ENCODE measurements around the gene DNAJB4.
A peak's percentile ranks its signal among the peaks of the same experiment; 100 is the strongest.
"Not testable (repeated sequence)": the region's sequence is repeated elsewhere in the genome, so short reads cannot be mapped to it uniquely, and the experiment has no call there.

The DNAJB4 gene

DNA sequence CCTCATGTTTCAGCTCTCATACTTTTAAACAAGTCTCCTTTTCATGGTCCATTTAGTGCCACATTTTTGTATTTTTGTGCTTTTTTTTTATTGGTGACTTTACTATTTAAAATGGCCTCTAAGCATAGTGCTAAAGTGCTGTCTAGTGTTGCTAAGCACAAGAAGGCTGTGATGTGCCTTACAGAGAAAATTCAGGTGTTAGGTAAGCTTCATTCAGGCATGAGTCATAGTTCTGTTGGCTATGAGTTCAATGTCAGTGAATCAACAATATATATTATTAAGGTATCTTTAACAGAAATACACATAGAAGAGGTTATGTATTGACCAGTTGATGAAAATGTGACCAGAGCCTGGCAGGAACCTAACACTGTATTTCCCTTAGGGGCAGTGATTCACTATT, 13.1 kb upstream of the DNAJB4 start:
- DNase-seq: no peak

DNA sequence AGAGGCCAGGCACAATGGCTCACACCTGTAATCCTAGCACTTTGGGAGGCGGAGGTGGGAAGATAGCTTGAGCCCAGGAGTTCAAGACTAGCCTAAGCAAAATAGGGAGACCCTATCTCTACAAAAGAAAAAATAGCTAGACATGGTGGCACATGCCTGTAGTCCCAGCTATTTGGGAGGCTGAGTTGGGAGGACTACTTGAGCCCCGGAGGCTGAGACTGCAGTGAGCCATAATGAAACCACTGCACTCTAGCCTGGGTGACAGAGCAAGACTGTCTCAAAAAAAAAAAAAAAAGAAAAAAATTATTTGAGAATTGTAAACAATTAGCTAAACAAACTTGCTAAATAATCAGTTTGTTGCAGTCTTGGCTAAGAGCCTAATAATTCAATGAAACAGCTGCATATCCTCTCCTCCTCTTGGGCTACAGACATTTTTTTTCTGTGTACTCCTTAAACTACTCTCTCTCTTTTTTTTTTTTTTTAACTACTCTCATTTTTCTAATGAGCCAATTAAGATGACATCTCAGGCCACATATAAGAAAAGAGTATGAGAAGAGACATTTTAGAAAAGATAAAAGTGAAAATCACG, 10.5 kb upstream of the DNAJB4 start:
- DNase-seq: no peak

DNA sequence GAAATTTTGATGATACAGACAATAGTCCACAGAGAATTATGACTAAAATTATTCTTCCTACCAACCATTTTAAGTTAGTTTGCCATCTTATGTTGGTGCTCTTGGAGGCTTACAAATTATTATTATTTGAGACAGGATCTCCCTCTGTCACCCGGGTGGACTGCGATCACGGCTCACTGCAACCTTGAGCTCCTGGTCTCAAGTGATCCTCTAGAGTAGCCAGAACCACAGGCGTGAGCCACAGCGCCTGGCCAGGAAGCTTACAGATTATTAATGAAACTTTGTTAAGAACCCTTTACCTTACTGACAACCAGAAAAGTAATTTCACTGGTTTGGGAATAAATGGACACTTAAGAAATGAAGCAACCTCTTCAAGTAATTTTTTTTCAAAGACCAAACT, 8.0 kb upstream of the DNAJB4 start:
- no peak for DNase-seq

DNA sequence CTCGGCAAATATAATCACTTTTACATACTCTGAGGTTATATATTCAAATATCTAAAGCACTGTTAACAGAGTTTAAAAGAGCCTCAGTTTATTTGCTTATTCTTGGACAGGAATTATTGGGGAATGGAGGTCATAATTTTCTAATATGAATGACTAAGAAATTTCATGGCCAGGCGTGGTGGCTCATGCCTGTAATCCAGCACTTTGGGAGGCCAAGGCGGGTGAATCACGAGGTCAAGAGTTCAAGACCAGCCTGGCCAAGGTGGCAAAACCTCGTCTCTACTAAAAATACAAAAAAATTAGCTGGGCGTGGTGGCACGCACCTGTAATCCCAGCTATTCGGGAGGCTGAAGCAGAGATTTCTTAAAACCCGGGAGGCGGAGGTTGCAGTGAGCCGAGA, 4.2 kb upstream of the DNAJB4 start:
- DNase-seq: not testable (repeated sequence)

DNA sequence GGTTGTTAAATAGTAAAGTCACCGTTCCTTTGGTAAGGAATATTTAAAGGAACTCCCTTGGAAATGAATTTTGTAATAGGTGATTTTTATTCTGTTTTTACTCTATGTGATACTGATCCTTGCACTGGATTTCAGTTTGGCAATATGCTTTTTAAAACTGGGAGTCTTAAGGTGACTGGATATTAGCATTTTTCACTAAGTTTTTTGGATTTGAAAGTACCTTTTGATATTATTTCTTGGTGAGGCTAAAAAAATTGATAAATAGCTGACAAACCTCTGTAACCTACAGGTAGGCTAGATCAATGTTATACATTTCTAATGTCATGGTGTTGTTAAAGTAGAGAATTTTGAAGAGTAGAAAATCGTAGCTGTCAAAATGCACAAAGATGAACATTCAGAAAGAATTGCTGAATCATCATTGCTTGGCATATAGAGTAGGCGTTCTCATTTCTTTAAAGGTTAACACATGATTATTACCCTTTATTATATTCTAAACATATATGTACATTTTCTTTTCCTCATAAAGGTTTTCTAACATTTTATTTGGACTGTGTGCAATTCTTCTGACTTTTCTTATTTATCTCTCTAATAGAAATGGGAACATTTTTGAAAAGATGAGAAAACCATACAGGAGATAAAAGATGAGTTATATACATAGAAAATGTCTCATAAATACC, 1.5 kb upstream of the DNAJB4 start:
- DNase-seq: no peak

DNA sequence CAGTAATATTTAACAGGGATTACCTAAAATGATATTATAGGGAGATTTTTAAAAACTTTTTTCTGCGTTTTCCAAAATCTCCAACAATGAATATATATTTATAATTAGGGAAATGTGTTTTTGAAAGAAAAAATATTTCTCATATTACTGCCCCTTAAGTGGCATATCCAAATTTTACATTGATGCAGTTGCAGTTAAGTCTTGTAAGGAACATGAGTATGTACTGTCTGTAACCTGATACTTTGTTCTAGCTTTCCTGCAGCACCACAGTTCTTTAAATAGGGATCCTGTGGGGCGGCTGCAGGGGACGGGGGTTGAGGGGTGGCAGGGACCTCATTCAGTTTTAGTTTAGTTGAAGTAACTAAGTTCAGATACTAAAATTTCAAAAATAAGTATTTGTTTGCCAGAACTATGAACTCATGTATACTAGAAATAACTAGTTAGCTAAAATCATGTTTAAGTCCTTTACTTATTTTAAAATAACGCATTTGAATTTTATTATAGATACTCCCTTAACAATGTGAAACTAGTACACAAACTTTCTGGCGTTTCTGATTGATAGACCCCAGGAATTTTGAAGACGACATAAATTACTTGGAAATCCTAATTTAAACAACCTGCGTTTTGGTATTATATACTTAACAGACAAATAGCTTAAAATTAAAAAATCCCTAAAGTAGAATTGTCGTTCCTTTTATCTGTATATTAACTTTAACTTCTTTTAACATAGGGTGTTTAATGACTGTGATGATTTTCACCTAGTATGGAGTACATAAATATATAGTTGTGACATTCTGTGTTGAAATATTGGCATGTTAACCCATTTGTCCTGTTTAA, 639 bp upstream of the DNAJB4 start:
- DNase-seq: peak; percentile 18

DNA sequence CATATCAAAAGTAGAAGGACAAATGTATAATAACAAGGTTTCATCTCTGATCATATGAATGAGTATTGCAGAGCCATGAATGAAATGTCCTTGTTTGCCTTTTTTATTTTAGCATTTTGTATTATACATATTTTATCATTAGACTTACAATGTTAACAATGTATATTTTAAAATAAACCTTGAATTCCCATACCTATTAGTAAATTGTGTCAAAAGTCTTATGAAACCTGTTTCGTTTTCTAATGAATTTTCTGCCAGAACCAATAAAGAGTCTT, 646 bp downstream of the DNAJB4 start:
- DNase-seq: no peak

DNA sequence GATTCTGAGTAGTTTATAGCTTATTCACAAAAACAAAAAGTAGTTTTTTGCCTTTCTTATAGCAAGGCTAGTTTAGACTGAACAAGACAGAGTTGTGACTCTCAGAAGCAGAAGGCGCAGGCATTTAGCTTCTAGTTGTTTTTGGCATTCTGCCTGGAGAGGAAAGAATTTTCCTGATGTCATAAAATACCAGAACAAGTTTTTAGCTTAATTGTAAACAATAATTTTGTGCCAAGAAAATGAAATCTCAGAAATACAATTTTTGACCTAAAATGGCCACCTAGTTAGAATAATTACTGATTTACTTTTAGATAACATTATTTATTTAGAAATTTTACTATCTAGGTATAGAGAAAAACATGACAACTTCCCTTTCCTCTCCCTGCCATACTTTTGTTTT, 1.0 kb downstream of the DNAJB4 start:
- DNase-seq: no peak

DNA sequence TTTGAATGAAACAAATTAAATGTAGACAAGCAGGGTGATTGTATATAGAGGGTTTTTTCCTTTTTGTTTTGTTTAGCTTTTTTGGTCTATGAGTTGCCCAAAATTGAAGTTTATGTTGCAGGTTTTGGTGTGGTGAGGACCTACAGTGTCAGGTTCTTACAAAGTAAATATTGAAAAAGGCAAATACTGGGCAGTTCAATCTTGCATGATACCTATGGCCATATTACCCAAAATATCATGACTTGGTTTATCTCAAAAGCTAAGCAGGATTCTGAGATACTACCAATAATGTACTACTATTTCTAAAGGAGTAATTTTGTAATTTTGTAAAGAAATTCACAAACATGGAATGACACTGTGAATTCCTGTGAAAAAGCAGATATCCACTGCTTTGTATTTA, 1.8 kb downstream of the DNAJB4 start:
- no peak for DNase-seq

DNA sequence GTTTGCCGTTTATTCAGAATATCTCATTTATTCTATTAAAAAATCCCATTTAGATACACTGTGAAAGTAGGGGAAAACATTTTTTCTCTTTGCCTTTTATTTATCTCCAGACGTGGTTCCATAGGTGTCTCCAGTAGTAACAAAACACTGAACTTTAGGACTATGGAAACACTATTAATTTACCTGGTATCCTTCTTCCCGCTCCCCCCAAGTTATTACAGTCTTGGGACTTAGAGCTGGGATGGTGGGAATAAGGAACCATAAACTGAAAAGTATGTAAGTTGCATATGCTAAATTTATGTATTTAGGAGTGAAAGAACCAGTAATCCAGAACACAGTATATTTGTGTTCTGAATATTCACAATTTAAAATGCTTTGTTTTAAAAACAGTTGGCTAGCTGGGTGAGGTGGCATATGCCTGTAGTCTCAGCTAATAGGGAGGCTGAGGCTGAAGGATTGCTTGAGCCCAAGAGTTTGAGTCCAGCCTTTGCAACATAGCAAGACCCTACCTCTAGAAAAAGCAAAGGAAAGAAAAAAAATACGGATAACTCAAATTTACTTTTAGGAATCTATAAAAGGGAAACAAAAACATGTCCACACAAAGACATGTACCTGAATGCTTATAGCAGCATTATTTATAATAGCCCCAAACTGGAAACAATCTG, 3.1 kb downstream of the DNAJB4 start:
- no peak for DNase-seq

DNA sequence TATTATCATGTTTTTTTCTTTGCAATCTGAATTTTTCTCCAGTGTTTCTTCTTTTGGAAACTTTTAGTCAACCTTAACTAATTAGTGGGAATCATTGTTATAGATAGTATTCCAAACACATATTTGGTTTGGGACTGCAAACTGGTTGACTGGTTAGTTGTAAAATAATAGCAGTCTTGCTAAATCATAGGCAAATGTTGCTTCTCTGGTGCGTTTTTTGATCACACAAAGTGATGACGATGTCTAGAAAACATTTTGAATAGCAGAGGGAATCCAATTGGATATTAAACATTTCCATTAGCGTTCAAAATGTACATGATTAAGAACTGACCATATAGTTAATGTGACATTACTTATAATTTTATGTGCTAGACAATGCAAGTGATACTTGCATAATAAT, 4.5 kb downstream of the DNAJB4 start:
- no peak for DNase-seq

DNA sequence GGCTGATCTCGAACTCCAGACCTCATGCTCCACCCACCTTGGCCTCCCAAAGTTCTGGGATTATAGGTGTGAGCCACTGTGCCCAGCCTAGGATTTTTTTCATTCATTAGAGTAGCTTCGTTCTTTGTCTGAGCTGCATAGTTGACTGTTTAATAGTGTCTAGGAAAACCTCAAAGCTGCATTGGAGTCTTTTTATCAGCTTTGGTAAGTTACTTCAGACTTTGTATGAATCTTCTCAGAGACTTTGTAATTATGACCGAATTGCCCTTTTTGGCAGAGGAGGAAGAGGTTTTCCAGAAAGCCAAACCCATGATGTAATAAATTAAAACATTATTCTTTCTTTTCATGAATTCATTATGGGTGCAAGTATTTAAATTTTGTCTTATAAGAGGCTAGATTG, 5.1 kb downstream of the DNAJB4 start:
- DNase-seq: no peak

DNA sequence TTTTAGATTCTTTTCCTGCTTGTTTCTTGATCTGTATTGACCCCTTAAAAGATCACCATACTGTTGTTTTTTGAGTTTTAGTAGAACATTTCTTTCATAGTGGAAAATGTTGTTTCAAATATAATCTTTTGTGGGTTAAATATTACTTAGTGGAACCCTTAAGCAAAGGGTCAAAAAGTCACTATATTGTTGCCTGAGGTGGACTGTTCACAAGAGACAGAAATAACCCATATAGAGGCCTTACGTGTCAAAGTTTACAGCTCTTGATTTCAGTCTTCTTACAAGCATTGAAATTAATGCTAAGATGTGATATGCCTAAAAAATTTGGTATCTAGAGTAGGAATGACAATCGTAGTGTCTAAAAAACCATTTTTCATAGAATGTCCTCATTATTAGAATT, 6.3 kb downstream of the DNAJB4 start:
- DNase-seq: no peak

DNA sequence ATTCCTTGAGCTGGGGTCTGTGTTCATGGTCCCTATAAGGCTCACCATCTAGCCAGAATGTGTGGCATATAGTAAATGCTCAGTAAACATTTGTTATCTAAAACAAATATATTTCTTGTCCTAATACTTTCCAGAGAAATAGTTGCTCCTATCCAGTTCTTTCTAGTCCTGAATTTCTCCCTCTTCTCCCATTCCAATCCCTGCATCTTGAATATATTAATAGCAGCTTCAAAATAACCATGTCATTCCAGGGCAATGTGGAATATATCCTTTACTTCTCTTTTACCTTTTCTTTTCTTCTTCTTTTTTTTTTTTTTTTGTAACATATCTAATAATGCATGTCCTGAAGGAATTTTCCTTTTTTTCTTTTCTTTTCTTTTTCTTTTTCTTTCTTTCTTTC, 10.4 kb downstream of the DNAJB4 start:
- DNase-seq: no peak

DNA sequence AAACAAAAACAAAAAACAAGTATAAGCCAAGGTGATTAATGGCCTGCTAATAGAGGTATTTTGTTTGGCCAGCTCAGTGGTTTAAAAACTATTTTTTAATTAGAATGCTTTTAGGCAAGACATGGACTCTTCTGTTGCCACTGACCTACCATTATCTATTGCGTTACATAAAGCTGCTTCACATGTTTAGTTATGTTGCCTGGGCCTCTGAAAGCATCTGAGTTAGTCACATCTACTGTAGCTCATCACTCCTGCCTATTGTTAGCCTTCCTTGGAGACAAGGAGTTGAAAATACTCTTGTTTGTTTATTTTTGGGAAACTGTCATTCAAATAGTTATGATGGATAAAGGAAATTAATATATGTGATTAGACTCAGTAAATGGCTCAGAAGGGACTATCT, 14.3 kb downstream of the DNAJB4 start:
- no peak for DNase-seq

DNA sequence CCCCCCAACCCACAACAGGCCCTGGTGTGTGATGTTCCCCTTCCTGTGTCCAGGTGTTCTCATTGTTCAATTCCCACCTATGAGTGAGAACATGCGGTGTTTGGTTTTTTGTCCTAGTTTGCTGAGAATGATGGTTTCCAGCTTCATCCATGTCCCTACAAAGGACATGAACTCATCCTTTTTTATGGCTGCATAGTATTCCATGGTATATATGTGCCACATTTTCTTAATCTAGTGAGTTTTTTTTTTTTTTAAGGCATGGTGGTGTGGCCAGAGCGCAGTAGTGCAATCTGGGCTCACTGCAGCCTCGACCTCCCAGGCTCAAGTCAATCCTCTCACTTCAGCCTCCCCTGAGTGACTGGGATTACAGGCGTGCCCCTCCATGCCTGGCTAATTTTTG, 16.4 kb downstream of the DNAJB4 start:
- not testable (repeated sequence) for DNase-seq

DNA sequence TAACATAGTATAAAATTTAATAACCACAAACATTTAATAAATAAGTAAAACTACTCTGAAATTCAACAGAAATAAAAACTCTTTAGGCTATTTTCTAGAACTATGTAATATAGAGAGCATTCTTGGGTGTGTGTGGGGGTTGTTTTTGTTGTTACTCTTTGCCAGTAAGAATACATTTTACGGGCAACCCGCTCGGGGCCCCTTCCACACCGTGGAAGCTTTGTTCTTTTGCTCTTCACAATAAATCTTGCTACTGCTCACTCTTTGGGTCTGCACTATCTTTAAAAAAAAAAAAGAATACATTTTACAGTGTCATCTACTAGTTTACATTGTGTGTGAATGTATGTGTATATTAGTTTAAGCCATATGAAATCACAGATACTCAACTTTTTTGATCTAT, 25.1 kb downstream of the DNAJB4 start:
- no peak for DNase-seq

DNA sequence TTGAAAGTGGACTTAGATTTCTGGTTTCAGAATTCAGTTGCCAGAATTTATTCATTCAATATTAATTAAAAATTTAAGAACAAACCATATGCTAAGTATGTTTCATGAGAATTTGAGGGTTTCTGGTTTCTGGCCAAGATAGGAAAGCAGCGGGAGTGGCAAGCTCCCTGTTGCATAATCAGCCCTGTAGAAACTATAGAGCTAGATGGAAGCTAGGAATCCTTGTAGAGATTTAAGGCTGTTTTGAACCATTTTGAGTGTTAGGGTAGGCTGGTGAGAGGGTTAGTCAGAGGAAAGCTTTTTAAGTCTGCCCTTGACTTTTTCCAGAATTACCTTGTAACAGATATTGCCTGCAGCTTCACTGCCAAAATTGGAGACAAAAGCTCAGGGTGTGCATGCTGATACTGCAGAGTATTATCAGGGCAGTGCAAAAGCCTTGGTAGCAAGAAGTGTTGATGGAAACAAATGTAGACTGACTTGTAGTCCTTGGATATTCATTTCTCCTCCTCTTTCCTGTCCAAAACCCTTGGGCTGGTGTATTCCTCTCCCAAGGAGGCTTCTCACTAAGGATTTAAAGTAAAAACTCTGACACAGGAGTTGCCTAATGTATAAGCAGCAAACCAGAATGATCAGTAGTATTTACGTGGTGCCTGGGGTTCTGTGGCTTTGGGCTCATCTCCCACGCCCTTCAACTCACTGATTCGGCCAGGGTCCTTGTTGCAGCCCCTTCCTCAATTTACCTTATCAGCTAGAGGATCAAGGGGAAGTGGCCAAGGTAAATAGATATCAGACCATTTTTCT, 28.5 kb downstream of the DNAJB4 start:
- no peak for DNase-seq

DNA sequence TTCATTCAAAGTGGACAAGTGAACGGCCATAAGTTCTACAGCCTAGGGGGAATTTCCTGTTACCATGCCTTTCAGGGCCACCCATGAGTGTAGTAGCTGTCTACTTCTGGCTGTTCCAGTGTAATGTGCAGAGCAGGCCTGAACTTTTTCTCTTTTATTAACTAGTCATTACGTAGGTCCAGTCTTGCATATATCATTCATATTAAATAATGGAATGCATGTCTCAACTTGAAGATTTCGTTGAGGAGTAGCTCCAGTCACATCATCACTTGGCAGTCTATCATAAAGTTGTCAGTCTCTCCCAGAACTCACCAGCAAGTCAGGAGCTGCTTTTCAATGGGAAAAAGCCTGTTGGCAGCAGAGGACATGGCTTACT, 29.0 kb downstream of the DNAJB4 start:
- DNase-seq: no peak

DNA sequence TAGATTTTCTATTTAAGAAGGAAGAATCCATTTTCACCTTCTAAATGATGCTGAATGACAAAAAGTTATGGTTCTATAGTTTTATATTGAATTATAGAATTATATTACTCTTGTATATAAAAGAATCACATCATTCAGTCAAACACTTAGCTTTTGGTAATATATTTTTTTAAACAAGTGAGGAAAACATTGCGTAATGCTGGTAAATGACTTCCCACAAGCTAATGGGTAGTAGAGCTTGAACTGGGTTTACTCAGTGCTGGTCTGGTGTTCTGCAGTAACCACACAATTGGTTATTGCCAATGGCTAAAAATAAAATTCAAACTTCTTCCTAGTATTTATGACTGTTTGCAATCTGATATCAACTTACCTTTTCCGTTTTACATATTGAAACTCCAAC, 30.4 kb downstream of the DNAJB4 start:
- no peak for DNase-seq

DNA sequence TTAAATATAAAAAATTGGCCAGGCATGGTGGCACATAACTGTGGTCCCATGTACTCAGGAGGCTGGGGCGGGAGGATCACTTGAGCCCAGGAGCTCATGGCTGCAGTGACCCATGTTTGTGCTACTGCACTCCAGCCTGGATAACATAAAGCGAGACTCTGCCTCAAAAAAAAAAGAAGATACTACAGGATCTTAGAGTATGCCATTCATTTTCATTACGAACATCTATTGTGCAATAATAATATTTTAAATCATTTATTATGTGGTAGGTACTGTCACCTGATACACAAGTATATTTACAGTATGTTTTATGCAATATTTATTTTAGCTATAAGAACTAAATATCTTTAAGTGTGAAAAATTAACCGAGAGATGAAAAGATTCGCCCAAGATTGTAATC, 31.7 kb downstream of the DNAJB4 start:
- no peak for DNase-seq

DNA sequence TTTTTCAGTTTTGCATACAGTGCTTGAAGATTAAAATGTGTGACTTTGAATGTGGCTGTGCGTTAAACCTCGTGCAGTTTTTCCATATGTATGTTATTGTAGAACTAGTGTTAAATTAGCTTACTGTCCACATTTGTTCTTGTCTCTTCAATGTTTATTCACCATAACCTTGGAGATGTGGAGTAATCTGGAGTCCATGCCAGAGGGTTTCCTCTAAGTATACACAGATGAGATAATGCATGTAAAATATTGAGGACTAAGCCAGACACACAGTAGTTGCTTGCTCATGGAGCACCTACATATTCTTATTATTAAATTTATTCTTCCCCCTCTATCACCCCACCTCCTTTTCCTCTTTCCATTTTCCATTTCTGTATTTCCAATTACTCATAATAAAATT, 33.3 kb downstream of the DNAJB4 start:
- DNase-seq: no peak

DNA sequence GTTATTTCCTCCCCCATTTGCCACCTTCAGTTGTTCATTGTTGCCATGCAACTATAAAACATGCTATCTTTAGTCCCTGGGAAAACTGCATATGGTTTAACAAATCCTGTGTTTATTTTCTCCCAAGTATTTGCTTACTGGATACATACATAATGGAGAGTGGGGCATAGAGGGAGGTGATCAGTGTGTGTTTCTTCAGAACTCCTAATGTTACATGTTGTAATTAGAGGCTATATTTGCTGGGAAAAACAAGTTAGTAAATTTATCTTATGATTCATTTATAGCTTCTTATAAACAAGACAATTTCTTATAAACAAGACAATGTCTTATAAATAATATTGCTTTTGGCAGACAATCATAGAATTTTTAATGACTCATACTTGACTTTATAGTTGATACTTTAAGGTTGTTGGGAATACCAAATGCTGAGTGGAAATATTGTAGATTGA, 33.8 kb downstream of the DNAJB4 start:
- no peak for DNase-seq
